SK-N-SH (cell line): ENCODE results near the gene SNPH.

Experiments used
- EP300 ChIP-seq, 2 experiments: IDR thresholded peaks; 2 replicates each; pipeline versions ENCODE4 v1.4.0 to v1.6.1; 2012; ENCODE audit warnings: borderline replicate concordance in 1 of 2, low read depth in 1 of 2, low read length in 1 of 2
- POLR2AphosphoS5 ChIP-seq: IDR thresholded peaks from 2 replicates; pipeline ENCODE4 v1.6.1; 2012; ENCODE audit warnings: low read depth, low read length
- TCF12 ChIP-seq: IDR thresholded peaks from 2 replicates; pipeline ENCODE4 v1.4.0; 2012
- TF ChIP-seq, protein P1 (sequence below): fragments of 200-600 bp; sonication (generic); IDR thresholded peaks from 2 replicates; pipeline ENCODE4 v1.6.1; 2017; ENCODE audit warnings: antibody characterized with exemption, mild to moderate bottlenecking, moderate library complexity

DNA sequence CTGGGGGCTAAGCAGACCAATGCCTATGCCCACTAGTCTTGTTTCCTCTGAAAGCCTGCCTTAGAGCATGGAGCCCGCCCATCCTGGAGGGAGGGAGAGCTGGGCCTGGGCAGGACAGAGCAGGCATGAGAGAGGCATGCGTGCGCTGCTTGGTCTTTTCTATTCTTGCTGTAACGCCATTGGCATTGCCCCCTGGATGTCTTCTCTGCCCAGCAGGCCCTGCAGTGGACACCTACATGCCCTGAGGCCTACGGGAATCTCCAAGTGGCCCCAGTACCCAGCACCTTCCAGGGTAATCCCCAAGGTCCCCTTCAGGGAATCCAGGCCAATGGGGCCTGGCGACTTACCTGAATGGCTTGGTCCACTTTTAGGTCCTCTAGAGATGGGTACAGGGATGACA lies 53.9 kb downstream of the SNPH start:
- TF ChIP-seq EP300 (IDR thresholded peaks at IDR 0.05; ENCODE audit: borderline replicate concordance in 1 of 2, low read depth in 1 of 2, low read length in 1 of 2) (no peak), POLR2AphosphoS5 (no peak), TCF12 (no peak)
- TF ChIP-seq, protein P1, sequence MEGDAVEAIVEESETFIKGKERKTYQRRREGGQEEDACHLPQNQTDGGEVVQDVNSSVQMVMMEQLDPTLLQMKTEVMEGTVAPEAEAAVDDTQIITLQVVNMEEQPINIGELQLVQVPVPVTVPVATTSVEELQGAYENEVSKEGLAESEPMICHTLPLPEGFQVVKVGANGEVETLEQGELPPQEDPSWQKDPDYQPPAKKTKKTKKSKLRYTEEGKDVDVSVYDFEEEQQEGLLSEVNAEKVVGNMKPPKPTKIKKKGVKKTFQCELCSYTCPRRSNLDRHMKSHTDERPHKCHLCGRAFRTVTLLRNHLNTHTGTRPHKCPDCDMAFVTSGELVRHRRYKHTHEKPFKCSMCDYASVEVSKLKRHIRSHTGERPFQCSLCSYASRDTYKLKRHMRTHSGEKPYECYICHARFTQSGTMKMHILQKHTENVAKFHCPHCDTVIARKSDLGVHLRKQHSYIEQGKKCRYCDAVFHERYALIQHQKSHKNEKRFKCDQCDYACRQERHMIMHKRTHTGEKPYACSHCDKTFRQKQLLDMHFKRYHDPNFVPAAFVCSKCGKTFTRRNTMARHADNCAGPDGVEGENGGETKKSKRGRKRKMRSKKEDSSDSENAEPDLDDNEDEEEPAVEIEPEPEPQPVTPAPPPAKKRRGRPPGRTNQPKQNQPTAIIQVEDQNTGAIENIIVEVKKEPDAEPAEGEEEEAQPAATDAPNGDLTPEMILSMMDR: no peak
